Measurements from ENCODE around the gene GSTM2.
"Not testable (repeated sequence)": the region's sequence is repeated elsewhere in the genome, so short reads cannot be mapped to it uniquely, and the experiment has no call there.

Gene GSTM2

GRCh38 chr1:109695138-109695537 lies 27.3 kb downstream of the GSTM2 start:
- not testable (repeated sequence) for H3K18ac ChIP-seq (ENCODE audit: low read length); H3K23ac ChIP-seq (ENCODE audit: low read length); H4K91ac ChIP-seq (ENCODE audit: low read depth, low read length); H3K79me2 ChIP-seq (ENCODE audit: control insufficient read depth, insufficient read depth, low read length, poor library complexity); H2BK120ac ChIP-seq (ENCODE audit: insufficient read depth, low read length, poor library complexity); H3K27ac ChIP-seq (ENCODE audit: low read depth, low read length); H2BK5ac ChIP-seq (ENCODE audit: low read depth, low read length, poor library complexity); H3K9me3 ChIP-seq (ENCODE audit: insufficient read depth, low read depth, low read length); H2BK12ac ChIP-seq (ENCODE audit: low read length); H3K4ac ChIP-seq (ENCODE audit: low read depth, low read length); H4K8ac ChIP-seq (ENCODE audit: low read depth, low read length); H3K4me3 ChIP-seq (ENCODE audit: low read depth, low read length); H3K14ac ChIP-seq (ENCODE audit: low read length); H3K4me1 ChIP-seq (ENCODE audit: control insufficient read depth in 1 of 2, insufficient read depth in 2 of 2, low read length in 2 of 2); H3K4me2 ChIP-seq (ENCODE audit: low read length); H3K27me3 ChIP-seq (ENCODE audit: insufficient read depth, low read length); H3K79me1 ChIP-seq (ENCODE audit: low read length); H3K36me3 ChIP-seq (ENCODE audit: control insufficient read depth in 1 of 2, insufficient read depth in 2 of 2, low read length in 2 of 2); H2AK5ac ChIP-seq (ENCODE audit: low read length); H4K12ac ChIP-seq (ENCODE audit: low read depth, low read length); H2AFZ ChIP-seq (ENCODE audit: insufficient read depth, low read length, poor library complexity); H3K9ac ChIP-seq (ENCODE audit: low read length)
- WGBS (ENCODE audit: extremely low coverage, insufficient coverage, insufficient read length) = no CpG with 5 or more reads among the region's 3 CpGs
- peak; percentile 33 to 63 for DNase-seq

DNA sequence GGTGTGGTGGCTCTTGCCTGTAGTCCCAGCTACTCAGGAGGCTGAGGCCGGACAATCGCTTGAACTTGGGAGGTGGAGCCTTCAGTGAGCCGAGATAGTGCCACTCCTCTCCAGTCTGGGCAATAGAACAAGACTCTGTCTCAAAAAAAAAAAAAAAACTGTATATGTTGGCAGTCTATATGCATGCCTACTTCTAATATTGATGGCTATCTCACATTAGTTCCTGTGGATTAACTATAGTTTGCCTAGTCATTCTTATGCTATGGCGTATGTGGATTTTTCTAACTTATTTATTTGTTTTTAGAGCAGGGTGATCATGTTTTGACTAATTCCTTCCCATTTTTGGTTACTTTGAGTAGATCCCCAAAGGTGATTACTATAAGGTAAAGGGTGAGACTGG lies 29.2 kb downstream of the GSTM2 start:
- Histone ChIP-seq H4K12ac (ENCODE audit: low read depth, low read length) (no peak overlapping the region), H4K8ac (ENCODE audit: low read depth, low read length) (no peak overlapping the region), H3K27ac (ENCODE audit: low read depth, low read length) (no peak overlapping the region), H3K27me3 (ENCODE audit: insufficient read depth, low read length) (no peaks in the 10 kb centered on the region), H2BK120ac (ENCODE audit: insufficient read depth, low read length, poor library complexity) (no peak overlapping the region), H3K23ac (ENCODE audit: low read length) (no peak overlapping the region), H3K4me2 (ENCODE audit: low read length) (no peak overlapping the region), H3K79me1 (ENCODE audit: low read length) (no peaks in the 10 kb centered on the region), H2AFZ (ENCODE audit: insufficient read depth, low read length, poor library complexity) (no peak overlapping the region), H2BK5ac (ENCODE audit: low read depth, low read length, poor library complexity) (no peak overlapping the region), H3K18ac (ENCODE audit: low read length) (no peak overlapping the region), H3K9ac (ENCODE audit: low read length) (no peak overlapping the region), H3K9me3 (ENCODE audit: insufficient read depth, low read depth, low read length) (no peaks in the 10 kb centered on the region), H3K4me1 (ENCODE audit: control insufficient read depth in 1 of 2, insufficient read depth in 2 of 2, low read length in 2 of 2) (no peaks in the 10 kb centered on the region), H2AK5ac (ENCODE audit: low read length) (no peak overlapping the region), H2BK12ac (ENCODE audit: low read length) (no peak overlapping the region), H4K91ac (ENCODE audit: low read depth, low read length) (no peak overlapping the region), H3K79me2 (ENCODE audit: control insufficient read depth, insufficient read depth, low read length, poor library complexity) (no peaks in the 10 kb centered on the region), H3K36me3 (ENCODE audit: control insufficient read depth in 1 of 2, insufficient read depth in 2 of 2, low read length in 2 of 2) (no peaks in the 10 kb centered on the region), H3K14ac (ENCODE audit: low read length) (no peak overlapping the region), H3K4me3 (ENCODE audit: low read depth, low read length) (no peak overlapping the region), H3K4ac (ENCODE audit: low read depth, low read length) (no peak overlapping the region)
- DNase-seq = no peak
- no CpG with 5 or more reads among the region's 4 CpGs for WGBS (ENCODE audit: extremely low coverage, insufficient coverage, insufficient read length)

- not testable (repeated sequence) for H3K4ac ChIP-seq (ENCODE audit: low read depth, low read length); H4K91ac ChIP-seq (ENCODE audit: low read depth, low read length); H3K9me3 ChIP-seq (ENCODE audit: insufficient read depth, low read depth, low read length); H3K36me3 ChIP-seq (ENCODE audit: control insufficient read depth in 1 of 2, insufficient read depth in 2 of 2, low read length in 2 of 2); H3K79me2 ChIP-seq (ENCODE audit: control insufficient read depth, insufficient read depth, low read length, poor library complexity); H3K79me1 ChIP-seq (ENCODE audit: low read length); H4K12ac ChIP-seq (ENCODE audit: low read depth, low read length); H3K27ac ChIP-seq (ENCODE audit: low read depth, low read length); H2AFZ ChIP-seq (ENCODE audit: insufficient read depth, low read length, poor library complexity); H4K8ac ChIP-seq (ENCODE audit: low read depth, low read length); H3K4me1 ChIP-seq (ENCODE audit: control insufficient read depth in 1 of 2, insufficient read depth in 2 of 2, low read length in 2 of 2); H3K4me3 ChIP-seq (ENCODE audit: low read depth, low read length); H2AK5ac ChIP-seq (ENCODE audit: low read length); H3K27me3 ChIP-seq (ENCODE audit: insufficient read depth, low read length); H2BK5ac ChIP-seq (ENCODE audit: low read depth, low read length, poor library complexity); H3K18ac ChIP-seq (ENCODE audit: low read length); H3K9ac ChIP-seq (ENCODE audit: low read length); H2BK120ac ChIP-seq (ENCODE audit: insufficient read depth, low read length, poor library complexity); H3K23ac ChIP-seq (ENCODE audit: low read length); DNase-seq; H3K14ac ChIP-seq (ENCODE audit: low read length); H3K4me2 ChIP-seq (ENCODE audit: low read length); H2BK12ac ChIP-seq (ENCODE audit: low read length)
- no CpG with 5 or more reads among the region's 4 CpGs for WGBS (ENCODE audit: extremely low coverage, insufficient coverage, insufficient read length)
These were observed 30.0 kb downstream of the GSTM2 start for GRCh38 chr1:109697861-109698260.

DNA sequence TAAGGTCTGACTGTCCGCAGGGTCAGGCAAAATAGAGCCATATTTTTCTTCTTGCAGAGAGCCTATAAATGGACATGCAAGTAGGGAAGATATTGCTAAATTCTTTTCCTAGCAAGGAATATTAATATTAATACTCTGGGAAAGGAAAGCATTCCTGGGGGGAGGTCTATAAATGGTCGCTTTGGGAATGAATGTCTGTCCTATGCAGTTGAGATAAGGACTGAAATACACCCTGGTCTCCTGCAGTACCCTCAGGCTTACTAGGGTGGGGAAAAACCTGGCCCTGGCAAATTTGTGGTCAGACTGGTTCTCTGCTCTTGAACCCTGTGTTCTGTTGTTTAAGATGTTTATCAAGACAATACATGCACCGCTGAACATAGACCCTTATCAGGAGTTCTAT lies 35.1 kb downstream of the GSTM2 start:
- H3K9me3 ChIP-seq (ENCODE audit: insufficient read depth, low read depth, low read length); H3K79me2 ChIP-seq (ENCODE audit: control insufficient read depth, insufficient read depth, low read length, poor library complexity); H2BK120ac ChIP-seq (ENCODE audit: insufficient read depth, low read length, poor library complexity); H3K4me3 ChIP-seq (ENCODE audit: low read depth, low read length); H3K79me1 ChIP-seq (ENCODE audit: low read length); H3K23ac ChIP-seq (ENCODE audit: low read length); H4K8ac ChIP-seq (ENCODE audit: low read depth, low read length); H2AK5ac ChIP-seq (ENCODE audit: low read length); H3K27me3 ChIP-seq (ENCODE audit: insufficient read depth, low read length); H3K18ac ChIP-seq (ENCODE audit: low read length); H4K12ac ChIP-seq (ENCODE audit: low read depth, low read length); H2AFZ ChIP-seq (ENCODE audit: insufficient read depth, low read length, poor library complexity); H2BK12ac ChIP-seq (ENCODE audit: low read length); H3K4ac ChIP-seq (ENCODE audit: low read depth, low read length); H4K91ac ChIP-seq (ENCODE audit: low read depth, low read length); H3K36me3 ChIP-seq (ENCODE audit: control insufficient read depth in 1 of 2, insufficient read depth in 2 of 2, low read length in 2 of 2); H3K4me2 ChIP-seq (ENCODE audit: low read length); H2BK5ac ChIP-seq (ENCODE audit: low read depth, low read length, poor library complexity); H3K4me1 ChIP-seq (ENCODE audit: control insufficient read depth in 1 of 2, insufficient read depth in 2 of 2, low read length in 2 of 2); H3K14ac ChIP-seq (ENCODE audit: low read length); DNase-seq; H3K27ac ChIP-seq (ENCODE audit: low read depth, low read length); H3K9ac ChIP-seq (ENCODE audit: low read length): not testable (repeated sequence)
- WGBS (ENCODE audit: extremely low coverage, insufficient coverage, insufficient read length) = no CpG with 5 or more reads among the region's 3 CpGs
